SU-DHL-6 (cell line): ENCODE results near the gene HLA-G.

Experiments used
- H2AFZ ChIP-seq: fragments of 200-600 bp; sonication (generic); 2 replicates; pipeline ENCODE4 v1.6.1; 2014; ENCODE audit warnings: low read depth, mild to moderate bottlenecking, moderate library complexity, mixed read lengths, antibody characterized with exemption, low read length; ENCODE audit not compliant: severe bottlenecking
- H3F3A ChIP-seq: fragments of 200-600 bp; shearing (Covaris generic); 2 replicates; pipeline ENCODE4 v1.6.0; 2016; ENCODE audit warnings: antibody characterized with exemption, mild to moderate bottlenecking; ENCODE audit not compliant: insufficient read depth
- H3K27ac ChIP-seq: fragments of 200-600 bp; sonication (generic); 2 replicates; pipeline ENCODE4 v1.5.1; 2016; ENCODE audit warnings: low read depth, mild to moderate bottlenecking, low read length, moderate library complexity, mixed read lengths
- H3K27me3 ChIP-seq: fragments of 200-600 bp; sonication (generic), shearing (Covaris generic); 2 replicates; pipeline ENCODE4 v1.6.0; 2014; ENCODE audit warnings: mild to moderate bottlenecking, low read length
- H3K36me3 ChIP-seq: fragments of 200-600 bp; sonication (generic); 2 replicates; pipeline ENCODE4 v1.6.1; 2014; ENCODE audit warnings: mild to moderate bottlenecking, low read length, mixed read lengths
- H3K4me2 ChIP-seq: fragments of 300-600, 200-600 bp; shearing (Covaris generic), sonication (generic); 2 replicates; pipeline ENCODE4 v1.6.0; 2014; ENCODE audit warnings: low read length, low read depth, mild to moderate bottlenecking; ENCODE audit not compliant: poor library complexity, severe bottlenecking
- H3K4me3 ChIP-seq: fragments of 200-600 bp; sonication (generic); 2 replicates; pipeline ENCODE4 v1.5.1; 2014; ENCODE audit warnings: antibody characterized with exemption, low read length, mild to moderate bottlenecking, mixed read lengths; ENCODE audit not compliant: insufficient read depth, poor library complexity, severe bottlenecking
- H3K79me2 ChIP-seq: fragments of 200-600 bp; sonication (generic); 2 replicates; pipeline ENCODE4 v1.6.1; 2014; ENCODE audit warnings: mild to moderate bottlenecking, low read length, moderate library complexity; ENCODE audit not compliant: insufficient read depth
- H3K9ac ChIP-seq: fragments of 200-600 bp; sonication (generic); 2 replicates; pipeline ENCODE4 v1.7.0; 2014; ENCODE audit warnings: mild to moderate bottlenecking, low read length
- H3K9me2 ChIP-seq: fragments of 200-600 bp; sonication (generic); replicated peaks from 2 replicates; pipeline ENCODE4 v1.6.1; 2014; ENCODE audit warnings: low read length; ENCODE audit not compliant: insufficient read depth
- H3K9me3 ChIP-seq: fragments of 200-600 bp; sonication (generic); 2 replicates; pipeline ENCODE4 v1.6.1; 2014; ENCODE audit warnings: low read length, mixed read lengths; ENCODE audit not compliant: insufficient read depth
- H4K20me1 ChIP-seq: fragments of 200-600 bp; sonication (generic); 2 replicates; pipeline ENCODE4 v1.6.1; 2014; ENCODE audit warnings: low read depth, mild to moderate bottlenecking, antibody characterized with exemption, low read length, moderate library complexity, mixed read lengths
- EZH2phosphoT487 ChIP-seq: fragments of 200-600 bp; sonication (generic), shearing (Covaris generic); conservative IDR thresholded peaks from 2 replicates; pipeline ENCODE4 v1.6.1; 2018; ENCODE audit warnings: mild to moderate bottlenecking, antibody characterized with exemption, low read length, moderate library complexity, mixed read lengths
- TF ChIP-seq, protein P1 (sequence below): fragments of 200-600 bp; sonication (generic); IDR thresholded peaks from one replicate; pipeline ENCODE4 v1.5.1; 2017; ENCODE audit warnings: antibody characterized with exemption, mild to moderate bottlenecking, low read length, moderate library complexity; ENCODE audit not compliant: insufficient read depth, poor library complexity, severe bottlenecking

HLA-G gene

GRCh38 chr6:29813809-29814208, 13.8 kb upstream of the HLA-G start:
- no peaks in the 10 kb centered on the region for H3K9me2 ChIP-seq
- no peak overlapping the region for H3K27ac ChIP-seq
- no peaks in the 10 kb centered on the region for H3K9me3 ChIP-seq
- no peak overlapping the region for H2AFZ ChIP-seq
- H3K9ac ChIP-seq: no peak overlapping the region
- H3K4me2 ChIP-seq: no peak overlapping the region
- H3K79me2 ChIP-seq: no peaks in the 10 kb centered on the region
- H3K4me3 ChIP-seq: no peak overlapping the region
- H3K36me3 ChIP-seq: no peaks in the 10 kb centered on the region
- no peaks in the 10 kb centered on the region for H3K27me3 ChIP-seq
- H3F3A ChIP-seq: no peaks in the 10 kb centered on the region
- TF ChIP-seq, protein P1, sequence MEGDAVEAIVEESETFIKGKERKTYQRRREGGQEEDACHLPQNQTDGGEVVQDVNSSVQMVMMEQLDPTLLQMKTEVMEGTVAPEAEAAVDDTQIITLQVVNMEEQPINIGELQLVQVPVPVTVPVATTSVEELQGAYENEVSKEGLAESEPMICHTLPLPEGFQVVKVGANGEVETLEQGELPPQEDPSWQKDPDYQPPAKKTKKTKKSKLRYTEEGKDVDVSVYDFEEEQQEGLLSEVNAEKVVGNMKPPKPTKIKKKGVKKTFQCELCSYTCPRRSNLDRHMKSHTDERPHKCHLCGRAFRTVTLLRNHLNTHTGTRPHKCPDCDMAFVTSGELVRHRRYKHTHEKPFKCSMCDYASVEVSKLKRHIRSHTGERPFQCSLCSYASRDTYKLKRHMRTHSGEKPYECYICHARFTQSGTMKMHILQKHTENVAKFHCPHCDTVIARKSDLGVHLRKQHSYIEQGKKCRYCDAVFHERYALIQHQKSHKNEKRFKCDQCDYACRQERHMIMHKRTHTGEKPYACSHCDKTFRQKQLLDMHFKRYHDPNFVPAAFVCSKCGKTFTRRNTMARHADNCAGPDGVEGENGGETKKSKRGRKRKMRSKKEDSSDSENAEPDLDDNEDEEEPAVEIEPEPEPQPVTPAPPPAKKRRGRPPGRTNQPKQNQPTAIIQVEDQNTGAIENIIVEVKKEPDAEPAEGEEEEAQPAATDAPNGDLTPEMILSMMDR: no peak
- no peak for TF ChIP-seq EZH2phosphoT487
- H4K20me1 ChIP-seq: no peaks in the 10 kb centered on the region

GRCh38 chr6:29814379-29815117, 13.1 kb upstream of the HLA-G start:
- Histone ChIP-seq H4K20me1 (no peaks in the 10 kb centered on the region), H3K9ac (no peak overlapping the region), H3K4me3 (no peak overlapping the region), H3K27ac (no peak overlapping the region), H3K9me2 (no peaks in the 10 kb centered on the region), H3K79me2 (no peaks in the 10 kb centered on the region), H3K27me3 (no peaks in the 10 kb centered on the region), H3K9me3 (no peaks in the 10 kb centered on the region), H3K36me3 (no peaks in the 10 kb centered on the region), H3K4me2 (no peak overlapping the region), H2AFZ (no peak overlapping the region), H3F3A (no peaks in the 10 kb centered on the region)
- no peak for TF ChIP-seq EZH2phosphoT487
- TF ChIP-seq, protein P1: no peak

DNA sequence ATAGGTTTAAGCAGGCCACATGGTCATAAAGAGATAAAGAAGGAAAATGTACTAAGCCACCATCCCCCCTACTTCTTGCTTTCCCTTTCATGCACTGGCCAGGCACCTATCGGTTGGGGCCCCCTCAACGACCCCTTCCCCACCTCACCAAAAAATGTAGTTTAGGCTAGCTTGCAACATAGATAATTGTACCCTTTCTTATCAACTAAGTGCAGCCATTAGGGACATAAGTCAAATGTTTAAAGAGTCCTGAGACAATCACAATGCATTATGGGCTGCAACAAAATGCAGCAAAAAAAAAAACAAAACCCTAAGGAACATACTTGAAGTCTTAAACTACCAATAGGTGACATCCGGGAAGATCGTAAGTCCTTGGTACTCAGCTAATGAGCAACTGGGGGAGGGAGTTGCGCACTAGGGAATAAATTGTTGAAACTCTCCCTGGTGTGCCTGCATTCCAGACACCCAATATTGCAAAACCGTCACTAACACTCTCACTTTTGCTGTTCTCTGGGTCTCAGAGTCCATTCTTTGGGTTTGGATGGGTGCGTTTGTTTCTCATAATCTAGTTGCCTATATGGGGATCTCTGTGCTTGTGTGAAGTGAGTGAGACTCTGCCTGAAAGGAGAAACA, 12.4 kb upstream of the HLA-G start:
- Histone ChIP-seq H3K9ac (no peak overlapping the region), H3K27me3 (no peaks in the 10 kb centered on the region), H3K79me2 (no peaks in the 10 kb centered on the region), H3K4me3 (no peak overlapping the region), H3K9me3 (no peaks in the 10 kb centered on the region), H4K20me1 (no peaks in the 10 kb centered on the region), H2AFZ (no peak overlapping the region), H3K4me2 (no peak overlapping the region), H3K36me3 (no peaks in the 10 kb centered on the region), H3F3A (no peaks in the 10 kb centered on the region), H3K9me2 (no peaks in the 10 kb centered on the region), H3K27ac (no peak overlapping the region)
- TF ChIP-seq EZH2phosphoT487: no peak

DNA sequence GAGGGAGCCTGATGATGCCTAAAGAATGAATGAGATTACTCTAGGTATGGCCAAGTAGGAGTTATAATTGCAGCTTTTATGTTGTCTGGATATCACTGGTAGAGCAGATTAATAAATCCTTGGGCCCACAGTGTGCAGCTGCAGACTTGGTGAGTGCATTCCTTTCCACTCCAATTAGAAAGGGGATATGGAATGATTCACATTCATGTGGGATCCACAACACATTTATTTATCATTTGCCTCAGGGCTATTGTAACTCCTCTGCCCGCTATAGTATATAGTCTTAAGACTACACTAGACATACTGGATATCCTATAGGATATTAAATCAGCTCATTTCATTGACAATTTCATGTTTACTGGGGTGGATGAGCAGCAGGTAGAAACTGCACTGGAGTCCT, 11.6 kb upstream of the HLA-G start:
- Histone ChIP-seq H4K20me1 (no peaks in the 10 kb centered on the region), H3K9ac (no peak overlapping the region), H3K27me3 (no peaks in the 10 kb centered on the region), H3K4me2 (no peak overlapping the region), H3K79me2 (no peaks in the 10 kb centered on the region), H3K27ac (no peak overlapping the region), H2AFZ (no peak overlapping the region), H3F3A (no peaks in the 10 kb centered on the region), H3K4me3 (no peak overlapping the region), H3K9me3 (no peaks in the 10 kb centered on the region), H3K36me3 (no peaks in the 10 kb centered on the region), H3K9me2 (no peaks in the 10 kb centered on the region)
- TF ChIP-seq, protein P1: no peak
- TF ChIP-seq EZH2phosphoT487: no peak
